ENCODE data around the gene TMEM53. TPM values are rescaled to one million over a fixed set of nuclear protein-coding genes. Genes with fewer than 3 reads are reported as not detected.

The TMEM53 gene
- total RNA-seq, 1 donor from 2014 or later, result 14.1 TPM

GRCh38 chr1:44624268-44624901, 49.9 kb downstream of the TMEM53 start:
- no peaks in the 10 kb centered on the region for H3K27me3 Mint-ChIP-seq (ENCODE audit: low read depth)
- H3K4me3 Mint-ChIP-seq, result no peak overlapping the region
- no peak for DNase-seq (ENCODE audit: low read depth, low spot score)
- no peak overlapping the region for H3K27ac Mint-ChIP-seq (ENCODE audit: unreplicated experiment)
- H3K9me3 Mint-ChIP-seq, result no peaks in the 10 kb centered on the region
- H3K4me1 Mint-ChIP-seq, result peaks cover 5% of the 10 kb centered on the region
- no peaks in the 10 kb centered on the region for H3K36me3 Mint-ChIP-seq (ENCODE audit: low read depth)
- TF ChIP-seq CTCF (conservative IDR thresholded peaks at IDR 0.05), result no peak

- H3K36me3 Mint-ChIP-seq (ENCODE audit: low read depth), result no peaks in the 10 kb centered on the region
- H3K9me3 Mint-ChIP-seq, result no peaks in the 10 kb centered on the region
- no peak overlapping the region for H3K4me3 Mint-ChIP-seq
- H3K27me3 Mint-ChIP-seq (ENCODE audit: low read depth), result peaks cover 16% of the 10 kb centered on the region
- no peak for DNase-seq (ENCODE audit: low read depth, low spot score)
- no peak for TF ChIP-seq CTCF (conservative IDR thresholded peaks at IDR 0.05)
- H3K4me1 Mint-ChIP-seq, result peaks cover 5% of the 10 kb centered on the region
- no peak overlapping the region for H3K27ac Mint-ChIP-seq (ENCODE audit: unreplicated experiment)
Observed at GRCh38 chr1:44621841-44622286, 52.4 kb downstream of the TMEM53 start.

GRCh38 chr1:44620072-44620471, 54.2 kb downstream of the TMEM53 start:
- Mint-ChIP-seq H3K27ac (ENCODE audit: unreplicated experiment) (no peak overlapping the region), H3K4me3 (no peak overlapping the region), H3K27me3 (ENCODE audit: low read depth) (peaks cover 29% of the 10 kb centered on the region), H3K9me3 (no peaks in the 10 kb centered on the region), H3K4me1 (peaks cover 5% of the 10 kb centered on the region), H3K36me3 (ENCODE audit: low read depth) (no peaks in the 10 kb centered on the region)
- DNase-seq (ENCODE audit: low read depth, low spot score), result no peak
- no peak for TF ChIP-seq CTCF (conservative IDR thresholded peaks at IDR 0.05)

- H3K4me3 Mint-ChIP-seq, result no peak overlapping the region
- no peak for DNase-seq (ENCODE audit: low read depth, low spot score)
- no peaks in the 10 kb centered on the region for H3K9me3 Mint-ChIP-seq
Observed at GRCh38 chr1:44619261-44619900, 54.9 kb downstream of the TMEM53 start.

GRCh38 chr1:44617703-44618029, 56.6 kb downstream of the TMEM53 start:
- TF ChIP-seq CTCF (conservative IDR thresholded peaks at IDR 0.05), result no peak
- no peaks in the 10 kb centered on the region for H3K36me3 Mint-ChIP-seq (ENCODE audit: low read depth)
- no peaks in the 10 kb centered on the region for H3K9me3 Mint-ChIP-seq
- H3K4me3 Mint-ChIP-seq, result no peak overlapping the region
- H3K27ac Mint-ChIP-seq (ENCODE audit: unreplicated experiment), result no peak overlapping the region
- DNase-seq (ENCODE audit: low read depth, low spot score), result no peak
- H3K27me3 Mint-ChIP-seq (ENCODE audit: low read depth), result peaks cover 29% of the 10 kb centered on the region
- H3K4me1 Mint-ChIP-seq, result peaks cover 5% of the 10 kb centered on the region

More at GRCh38 chr1:44619261-44619900, 54.9 kb downstream of the TMEM53 start:
- H3K36me3 Mint-ChIP-seq (ENCODE audit: low read depth), result no peaks in the 10 kb centered on the region
- H3K4me1 Mint-ChIP-seq, result peaks cover 5% of the 10 kb centered on the region
- peak overlapping the region; percentile 87 for H3K27ac Mint-ChIP-seq (ENCODE audit: unreplicated experiment)
- H3K27me3 Mint-ChIP-seq (ENCODE audit: low read depth), result peaks cover 29% of the 10 kb centered on the region
- TF ChIP-seq CTCF (conservative IDR thresholded peaks at IDR 0.05), result no peak
